GM18873 (cell line): ENCODE results near the gene RNF215.

Source experiments
- ATAC-seq: cut with Tn5 transposase; IDR thresholded peaks from one replicate; pipeline ENCODE4 v1.9.1; 2021; ENCODE audit warnings: mild to moderate bottlenecking, moderate library complexity, moderate number of reproducible peaks; ENCODE audit not compliant: unreplicated experiment, low FRiP score

Gene RNF215

GRCh38 chr22:30386960-30387827 lies at the start of gene RNF215:
RNF215 (minus strand) TSS chr22:30387411; CDS start chr22:30387313, 98 bp downstream.
- no peak for ATAC-seq

- no peak for ATAC-seq
Measured at GRCh38 chr22:30436196-30436595, 49.0 kb upstream of the RNF215 start.

DNA sequence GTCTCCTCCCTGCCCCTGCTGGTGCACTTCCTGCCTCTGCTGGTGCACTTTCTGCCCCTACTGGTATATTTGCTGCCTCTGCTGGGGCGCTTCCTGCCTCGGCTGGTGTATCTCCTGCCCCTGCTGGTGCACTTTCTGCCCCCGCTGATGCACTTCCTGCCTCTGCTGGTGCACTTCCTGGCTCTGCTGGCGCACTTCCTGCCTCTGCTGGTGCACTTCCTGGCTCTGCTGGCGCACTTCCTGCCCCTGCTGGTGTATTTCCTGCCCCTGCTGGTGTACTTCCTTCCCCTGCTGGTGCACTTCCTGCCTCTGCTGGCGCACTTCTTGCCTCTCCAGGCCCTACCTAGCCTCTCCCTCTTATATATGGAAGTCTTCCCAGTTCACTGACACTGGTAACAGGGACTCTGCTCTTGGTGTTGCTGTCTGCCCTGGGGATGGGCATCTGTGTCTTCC lies 48.5 kb upstream of the RNF215 start:
- ATAC-seq, result no peak

GRCh38 chr22:30434843-30435242 lies 47.6 kb upstream of the RNF215 start:
- no peak for ATAC-seq

- no peak for ATAC-seq
Measured at GRCh38 chr22:30433773-30434172, 46.6 kb upstream of the RNF215 start.

DNA sequence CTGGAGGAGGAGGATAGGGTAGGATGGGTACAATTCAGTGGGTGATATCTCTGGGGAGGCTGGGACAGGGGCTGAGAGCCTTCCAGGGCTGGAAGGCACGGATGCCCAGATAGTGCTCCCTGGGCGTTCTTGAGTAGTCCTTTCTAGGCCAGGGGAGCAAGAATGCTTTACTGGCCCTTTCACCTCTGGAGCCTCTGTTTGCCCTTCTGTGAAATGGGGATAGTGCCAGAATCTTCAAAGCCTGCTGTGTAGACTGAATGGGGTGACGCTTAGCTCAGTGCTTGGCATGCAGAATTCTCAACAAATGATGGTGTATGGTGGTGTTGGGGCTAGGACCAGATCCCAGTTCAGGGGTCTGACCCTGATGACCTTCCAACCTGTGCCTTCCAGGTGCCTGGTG lies 46.0 kb upstream of the RNF215 start:
- ATAC-seq, result no peak

GRCh38 chr22:30432520-30432919 lies 45.3 kb upstream of the RNF215 start:
- no peak for ATAC-seq

- ATAC-seq, result no peak
Measured at GRCh38 chr22:30432096-30432495, 44.9 kb upstream of the RNF215 start.

DNA sequence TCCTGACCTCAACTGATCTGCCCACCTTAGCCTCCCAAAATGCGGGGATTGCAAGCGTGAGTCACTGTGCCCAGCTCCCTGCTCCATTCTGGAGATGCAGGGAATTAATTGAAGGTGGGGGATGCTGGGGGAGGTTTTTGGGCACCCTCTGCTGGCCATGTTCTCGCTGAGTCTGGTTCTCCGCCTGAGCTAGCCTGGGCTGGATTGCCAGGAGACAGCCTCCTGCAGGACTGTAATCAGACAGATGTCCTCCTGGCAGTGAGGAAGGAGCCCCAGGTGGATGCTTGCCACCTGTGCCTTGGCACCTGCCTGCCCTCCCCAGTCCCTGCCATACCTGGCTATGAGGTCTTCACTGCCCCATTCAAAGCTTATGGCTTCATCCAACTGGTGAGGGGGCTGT lies 43.7 kb upstream of the RNF215 start:
- no peak for ATAC-seq

- ATAC-seq, result no peak
Measured at GRCh38 chr22:30429887-30430286, 42.7 kb upstream of the RNF215 start.

DNA sequence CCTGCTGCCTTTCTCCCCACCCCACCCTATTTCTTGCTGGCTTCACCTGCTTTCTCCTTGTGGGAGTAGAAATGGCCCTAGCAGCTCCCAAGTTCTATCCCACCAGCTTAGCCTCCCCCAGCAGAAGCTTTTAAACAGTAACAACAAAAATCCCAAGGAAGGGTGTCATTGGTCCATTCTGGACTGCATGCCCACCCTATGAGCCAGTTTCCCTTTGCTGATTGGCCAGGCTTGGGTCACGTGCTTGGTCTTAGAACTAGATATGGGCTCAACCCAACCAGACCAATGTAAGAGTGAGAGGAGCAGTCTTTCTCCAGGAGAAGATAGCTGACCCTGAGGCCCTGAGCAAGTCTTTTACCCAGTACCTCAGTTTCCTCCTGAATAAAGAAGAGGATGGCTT lies 40.7 kb upstream of the RNF215 start:
- no peak for ATAC-seq

- ATAC-seq, result no peak
Measured at GRCh38 chr22:30426388-30427353, 39.5 kb upstream of the RNF215 start.

GRCh38 chr22:30425616-30426387 lies 38.6 kb upstream of the RNF215 start, which contains the start of gene MTFP1:
MTFP1 (plus strand) TSS chr22:30425768; CDS start chr22:30425880, 112 bp downstream.
- no peak for ATAC-seq

GRCh38 chr22:30425327-30425615 lies 38.1 kb upstream of the RNF215 start:
- ATAC-seq, result no peak

DNA sequence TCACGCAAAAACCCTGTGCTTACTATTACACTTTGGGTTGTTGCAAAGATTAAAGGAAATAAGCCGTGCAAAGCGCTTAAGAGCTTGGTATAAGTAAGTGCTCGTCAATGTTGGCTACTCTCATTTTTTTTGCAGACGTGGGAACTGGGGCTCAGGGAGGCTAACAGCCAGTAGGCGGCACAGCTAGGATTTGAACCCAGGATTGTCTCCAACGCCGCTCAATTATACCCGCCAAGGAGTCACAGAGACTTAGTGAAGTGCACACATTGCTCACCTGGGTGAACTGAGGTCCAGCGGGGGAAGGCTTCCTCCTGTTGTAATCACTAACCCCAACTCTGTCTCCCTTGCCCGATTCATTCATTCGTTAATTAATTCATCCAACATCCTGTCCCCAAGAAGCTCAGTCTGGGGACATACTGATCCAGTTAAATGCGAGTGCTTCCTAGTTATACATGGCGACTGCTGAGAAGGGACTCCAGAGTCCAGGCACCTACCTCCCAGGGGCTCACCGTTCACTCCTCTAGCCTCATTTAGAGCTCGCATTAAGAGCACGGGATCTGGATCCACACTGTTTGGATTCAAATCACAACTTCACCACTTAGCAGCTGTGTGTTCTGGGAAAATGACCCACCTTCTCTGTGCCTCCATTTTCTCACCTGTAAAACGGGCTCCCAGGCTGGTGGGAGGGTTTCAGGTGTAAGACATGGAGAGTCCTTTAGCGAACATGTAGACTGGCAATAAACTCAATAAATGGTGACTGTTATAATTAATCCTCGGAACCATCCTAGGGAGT lies 37.5 kb upstream of the RNF215 start:
- ATAC-seq, result no peak

GRCh38 chr22:30423959-30424533 lies 36.8 kb upstream of the RNF215 start:
- ATAC-seq, result peak; percentile 76

DNA sequence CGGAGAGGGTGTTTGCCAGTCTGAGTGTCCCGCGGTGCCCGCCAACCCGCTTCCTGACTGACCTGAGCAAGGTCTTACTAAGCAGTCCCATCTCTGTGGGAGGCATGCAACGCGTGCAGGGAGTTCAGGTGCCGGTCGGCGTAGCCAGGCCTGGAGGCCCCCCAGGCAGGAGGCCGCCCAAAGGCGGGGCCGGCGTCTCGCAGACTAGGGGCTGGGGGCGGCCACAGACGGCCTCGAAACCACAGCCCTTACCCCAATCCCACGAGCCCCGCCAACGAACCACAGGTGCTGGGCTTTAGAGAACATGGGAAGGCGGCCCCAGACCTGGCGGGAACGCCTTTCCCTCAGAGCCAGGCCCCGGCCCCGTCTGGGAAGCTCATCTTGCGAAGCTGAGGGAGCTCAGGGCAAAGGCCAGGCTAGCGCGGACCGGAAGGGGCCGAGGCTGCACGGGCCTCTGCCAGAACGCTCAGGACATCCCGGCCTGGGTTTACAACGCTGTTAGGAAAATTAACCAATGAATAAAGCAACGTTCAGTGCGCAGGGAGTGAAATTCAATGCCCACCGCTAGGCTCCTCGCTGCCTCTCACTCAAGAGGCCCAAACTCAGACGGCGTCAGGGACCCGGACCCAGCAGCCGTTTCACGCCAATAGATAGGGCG lies 36.2 kb upstream of the RNF215 start:
- peak; percentile 26 for ATAC-seq

GRCh38 chr22:30422481-30423300 lies 35.5 kb upstream of the RNF215 start:
- no peak for ATAC-seq
